NCI-H748 (cell line): ENCODE data around the gene ZBTB34.

Source experiments
- DNase-seq: peaks from one replicate; lab custom pipeline; 2025; ENCODE audit not compliant: unreplicated experiment; lab: John Stamatoyannopoulos, UW

Gene ZBTB34

DNA sequence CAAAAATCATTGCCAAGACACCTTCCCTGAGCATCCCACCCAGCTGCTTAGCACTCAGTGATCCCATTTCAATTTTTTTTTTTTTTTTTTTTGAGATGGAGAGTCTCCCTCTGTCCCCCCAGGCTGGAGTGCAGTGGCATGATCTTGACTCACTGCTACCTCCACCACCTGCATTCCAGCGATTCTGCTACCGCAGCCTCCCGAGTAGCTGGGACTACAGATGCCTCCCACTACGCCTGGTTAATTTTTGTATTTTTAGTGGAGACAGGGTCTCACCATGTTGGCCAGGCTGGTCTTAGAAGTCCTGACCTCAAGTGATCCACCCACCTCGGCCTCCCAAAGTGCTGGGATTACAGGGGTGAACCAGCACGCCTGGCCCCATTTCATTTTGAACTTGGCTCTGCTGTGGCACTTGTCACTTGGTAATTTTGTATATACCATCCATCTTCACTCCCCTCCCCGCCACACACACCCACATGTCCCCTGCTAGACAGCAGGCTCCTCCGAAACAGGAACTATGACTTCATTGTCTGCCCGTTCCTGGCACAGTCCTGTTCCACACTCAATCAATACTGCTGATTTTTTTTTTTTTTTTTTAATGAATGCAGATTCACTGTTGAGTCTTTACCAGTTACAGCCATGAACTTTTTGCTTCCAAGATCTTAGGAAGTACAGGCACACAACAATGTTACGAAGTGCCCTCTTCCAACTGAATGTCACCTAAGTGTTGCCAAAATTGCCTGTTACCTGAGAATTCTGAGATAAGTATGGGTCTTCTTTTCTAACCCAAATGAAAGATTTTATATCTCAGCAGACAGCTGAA, 17.3 kb upstream of the ZBTB34 start:
- DNase-seq = no peak

DNA sequence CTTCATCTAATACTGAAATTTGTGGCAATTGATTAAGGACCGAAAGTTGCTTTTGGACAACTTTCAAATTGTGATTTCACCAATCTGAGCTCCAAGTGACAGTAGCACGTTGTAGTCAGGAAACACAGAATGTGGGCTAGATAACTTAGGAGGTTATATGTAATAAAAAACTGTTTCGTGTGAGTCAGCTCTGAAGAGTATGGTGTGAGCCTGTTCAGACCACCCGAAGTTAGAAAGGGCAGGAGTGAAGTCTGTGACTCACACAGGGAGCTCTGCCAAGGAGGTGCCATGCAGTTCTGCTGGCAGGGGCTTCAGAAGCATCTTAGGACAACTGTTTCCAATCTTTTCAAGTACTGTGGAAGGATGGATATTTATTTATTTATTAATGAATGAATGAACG, 16.4 kb upstream of the ZBTB34 start:
- DNase-seq = no peak

DNA sequence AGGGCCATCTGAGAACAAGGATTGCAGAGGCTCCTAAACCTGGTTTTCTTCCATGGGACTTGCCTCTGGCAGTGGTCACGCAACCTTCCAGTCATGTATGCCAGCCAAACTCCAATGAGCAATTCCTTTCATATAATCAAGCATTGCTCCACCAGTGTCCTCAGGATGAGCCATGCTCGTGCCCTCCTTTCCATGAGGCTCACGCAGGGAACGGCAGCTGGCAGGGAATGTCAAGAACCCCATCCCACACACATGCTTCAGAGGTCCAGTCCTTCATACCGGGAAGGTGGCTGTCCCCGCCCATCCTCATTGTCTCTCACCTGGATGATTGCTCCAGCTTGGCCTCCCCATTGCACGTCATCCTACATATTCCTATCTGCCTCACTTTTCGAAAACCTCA, 13.4 kb upstream of the ZBTB34 start:
- no peak for DNase-seq

- DNase-seq = no peak
Measured at GRCh38 chr9:126849591-126850225, 10.7 kb upstream of the ZBTB34 start.

- DNase-seq = no peak
Measured at GRCh38 chr9:126851286-126851880, 9.1 kb upstream of the ZBTB34 start.

GRCh38 chr9:126852086-126852688, 8.3 kb upstream of the ZBTB34 start:
- DNase-seq = no peak

GRCh38 chr9:126853667-126854066, 6.8 kb upstream of the ZBTB34 start:
- no peak for DNase-seq

- no peak for DNase-seq
Measured at GRCh38 chr9:126854734-126855133, 5.7 kb upstream of the ZBTB34 start.

GRCh38 chr9:126856326-126856877, 4.0 kb upstream of the ZBTB34 start:
- DNase-seq = peak; percentile 20

DNA sequence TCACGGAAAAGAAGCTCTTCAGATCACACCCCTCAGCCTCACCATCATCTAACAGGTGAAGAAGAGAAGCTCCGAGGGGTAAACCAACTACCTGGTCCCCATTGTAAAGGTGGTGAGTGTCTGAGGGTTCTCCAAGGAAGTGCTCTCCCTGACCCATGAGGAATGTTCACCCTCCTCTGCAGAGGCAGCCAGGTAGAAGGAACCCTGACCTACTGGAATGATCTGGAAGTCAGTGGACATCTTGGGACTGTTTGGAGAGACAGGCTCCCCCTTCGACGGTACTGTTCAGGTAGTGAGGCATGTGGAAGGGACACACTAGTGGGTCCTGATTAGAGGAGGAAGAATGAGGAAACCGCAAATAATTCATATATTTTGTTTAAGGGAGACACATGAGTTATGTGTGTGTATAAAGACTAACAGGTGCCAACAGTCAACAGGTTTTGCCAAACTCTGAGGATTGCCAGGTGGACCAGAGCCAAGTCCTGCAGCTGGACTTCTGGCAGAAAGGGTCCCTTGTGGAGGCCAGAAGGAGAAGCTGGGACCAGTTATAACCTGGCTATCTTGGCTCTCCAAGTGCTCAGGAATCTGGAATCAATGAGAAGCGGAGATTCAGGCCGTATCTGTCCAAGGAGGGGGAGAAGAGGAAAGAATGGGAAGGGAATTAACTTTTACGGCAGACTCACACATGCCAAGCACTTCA, 3.0 kb upstream of the ZBTB34 start:
- DNase-seq = no peak

DNA sequence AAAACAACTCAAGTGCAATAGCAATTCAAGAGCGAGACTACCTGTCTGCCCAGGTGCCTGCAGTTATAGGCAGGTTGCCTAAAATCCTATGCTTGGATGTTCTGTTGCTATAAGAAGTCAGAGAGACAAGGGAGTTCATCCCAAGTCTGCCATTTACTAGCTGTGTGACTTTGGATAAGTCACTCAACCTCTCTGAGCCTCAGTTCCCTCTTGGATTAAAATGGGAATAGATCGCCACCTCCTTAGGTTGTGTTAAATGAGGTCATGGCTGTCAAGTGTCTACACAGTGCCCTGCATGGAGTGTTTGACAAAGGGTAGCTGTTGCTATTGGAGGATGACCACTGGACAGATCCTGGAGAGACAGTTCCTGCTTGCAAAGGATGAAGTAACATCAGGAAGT, 1.3 kb upstream of the ZBTB34 start:
- DNase-seq = no peak

- DNase-seq = peak; percentile 56
Measured at GRCh38 chr9:126860757-126861466, 473 bp downstream of the ZBTB34 start.

GRCh38 chr9:126861707-126862103, 1.3 kb downstream of the ZBTB34 start:
- no peak for DNase-seq

GRCh38 chr9:126862104-126862761, 1.8 kb downstream of the ZBTB34 start:
- no peak for DNase-seq

GRCh38 chr9:126864771-126865170, 4.3 kb downstream of the ZBTB34 start:
- no peak for DNase-seq

DNA sequence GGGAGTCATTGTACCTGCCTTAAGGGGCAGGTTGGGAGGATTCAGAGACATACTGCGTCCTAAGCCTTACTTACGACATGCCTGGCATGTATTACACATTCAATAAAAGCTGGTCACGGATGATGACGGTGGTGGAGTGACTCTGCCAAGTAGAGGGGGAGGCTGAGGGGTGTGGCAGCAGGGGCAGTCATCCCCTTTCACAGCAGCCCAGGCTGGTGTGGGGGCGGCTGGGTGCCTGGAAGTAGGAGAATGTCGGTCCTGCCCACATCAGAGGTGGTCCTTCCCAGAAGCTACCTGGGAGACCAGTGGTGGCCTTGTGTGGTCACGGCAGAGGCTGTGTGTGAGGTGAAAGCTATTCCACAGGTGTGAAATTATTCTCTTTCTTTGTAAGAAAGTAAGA, 8.9 kb downstream of the ZBTB34 start:
- no peak for DNase-seq

DNA sequence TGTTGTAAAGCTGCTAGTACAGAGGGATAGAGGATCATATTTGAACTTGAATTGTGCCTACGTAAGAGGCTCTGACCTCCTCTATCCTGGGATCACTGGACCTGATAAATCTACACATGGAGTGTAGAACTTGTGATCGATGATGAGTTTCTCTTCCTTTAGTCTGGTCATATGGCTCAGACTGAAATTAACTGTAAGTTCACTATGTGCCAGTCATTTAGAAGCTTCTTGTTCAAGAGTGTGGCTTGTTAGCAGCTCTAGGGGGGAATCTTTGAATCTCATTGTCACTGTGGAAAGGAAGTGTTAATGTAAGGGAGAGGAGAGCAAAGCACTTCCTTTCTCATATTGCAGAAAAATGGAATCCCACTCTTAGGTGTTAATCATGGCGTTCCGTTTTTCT, 12.1 kb downstream of the ZBTB34 start:
- no peak for DNase-seq

GRCh38 chr9:126874546-126875314, 14.3 kb downstream of the ZBTB34 start:
- no peak for DNase-seq
